LHCN-M2 (cell line): ENCODE data around the gene SLC25A39. TPM values are rescaled to one million over a fixed set of nuclear protein-coding genes. Genes with fewer than 3 reads are reported as not detected.

Experiments
- DNase-seq: peaks from one replicate; pipeline ENCODE4 v3.0.0-alpha.2; 2012; ENCODE audit warnings: low read depth
- total RNA-seq: library from RNA; depleted of rRNA; stranded (reverse); fragments of >200 nt; gene quantifications from 2 replicates; pipeline ENCODE4 v1.2.3, GENCODE V29; 2014

The SLC25A39 gene
- total RNA-seq, 1 experiment from 2014 or later: 113 TPM

- DNase-seq: no peak
Observed at GRCh38 chr17:44314524-44314868, 10.1 kb downstream of the SLC25A39 start.

DNA sequence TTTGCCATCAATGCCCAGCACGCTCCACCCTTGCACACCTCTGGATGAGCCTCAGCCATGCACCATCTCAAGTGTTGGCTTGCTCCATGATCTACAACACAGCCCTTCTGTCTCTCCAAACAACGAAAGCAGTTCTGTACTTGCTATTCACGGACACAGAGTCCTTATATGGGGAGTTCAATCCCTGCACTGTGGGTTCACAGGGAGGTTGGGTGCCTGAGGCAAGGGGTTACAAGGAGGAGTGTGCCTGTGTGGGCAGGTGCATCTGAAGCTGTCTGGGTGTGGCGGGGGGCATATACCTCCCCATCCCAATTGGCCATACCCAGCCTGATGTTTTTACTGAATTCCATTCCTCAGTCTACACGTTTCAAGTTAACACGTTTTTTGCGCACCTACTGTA is 10.6 kb downstream of the SLC25A39 start:
- no peak for DNase-seq

GRCh38 chr17:44312396-44313104 is 12.1 kb downstream of the SLC25A39 start:
- DNase-seq: no peak

DNA sequence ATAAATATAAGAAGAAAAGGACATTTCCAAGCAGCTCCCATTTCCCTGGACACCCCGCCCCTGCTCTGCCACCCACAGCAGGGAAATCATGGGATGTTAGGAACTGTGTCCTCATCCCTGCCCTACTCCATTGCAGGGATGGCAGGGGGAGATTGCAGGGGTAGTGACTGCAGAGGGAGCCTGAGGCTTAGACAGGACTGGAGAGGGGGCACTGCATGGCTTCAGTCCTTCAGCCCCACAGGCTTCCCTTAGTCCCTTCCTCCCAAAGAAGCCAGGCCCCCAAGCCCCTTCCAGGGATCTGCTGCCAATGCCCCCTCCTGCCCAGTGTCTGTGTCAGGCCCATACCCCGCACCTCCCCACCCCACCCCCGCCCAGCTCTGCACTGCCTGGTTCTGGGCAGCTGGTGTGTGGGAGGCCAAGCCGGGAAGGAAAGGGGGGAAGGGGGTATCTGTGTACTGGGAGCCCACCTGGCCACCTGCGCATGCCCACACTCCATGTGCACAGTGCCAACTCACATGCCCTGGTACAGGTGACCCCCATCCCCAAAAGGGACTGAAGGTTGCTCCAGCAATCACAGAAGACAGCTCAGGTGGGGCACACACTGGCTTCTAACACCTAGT is 13.0 kb downstream of the SLC25A39 start:
- DNase-seq: no peak

- peak; percentile 11 for DNase-seq
Observed at GRCh38 chr17:44310609-44311376, 13.8 kb downstream of the SLC25A39 start.

GRCh38 chr17:44310188-44310587 is 14.4 kb downstream of the SLC25A39 start:
- no peak for DNase-seq

DNA sequence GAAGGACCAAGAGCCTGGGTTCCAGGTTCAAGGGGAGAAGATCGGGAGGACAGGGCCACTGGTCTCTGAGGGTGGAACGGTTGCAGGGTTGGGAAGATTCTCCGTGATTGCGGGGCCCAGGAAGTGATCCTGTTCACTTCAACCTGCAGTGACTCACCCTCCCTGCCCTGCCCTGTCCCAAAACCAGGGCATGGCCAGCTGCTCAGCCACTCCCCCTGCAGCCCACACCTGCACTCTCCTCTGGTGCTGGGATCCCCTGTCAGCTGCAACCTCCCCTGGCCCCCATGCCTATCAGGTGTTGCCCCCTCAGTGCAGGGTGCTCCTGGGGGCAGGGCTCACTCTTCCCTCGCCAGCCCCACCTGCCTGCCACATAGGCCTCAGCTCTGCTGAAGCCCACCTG is 15.2 kb downstream of the SLC25A39 start:
- no peak for DNase-seq

DNA sequence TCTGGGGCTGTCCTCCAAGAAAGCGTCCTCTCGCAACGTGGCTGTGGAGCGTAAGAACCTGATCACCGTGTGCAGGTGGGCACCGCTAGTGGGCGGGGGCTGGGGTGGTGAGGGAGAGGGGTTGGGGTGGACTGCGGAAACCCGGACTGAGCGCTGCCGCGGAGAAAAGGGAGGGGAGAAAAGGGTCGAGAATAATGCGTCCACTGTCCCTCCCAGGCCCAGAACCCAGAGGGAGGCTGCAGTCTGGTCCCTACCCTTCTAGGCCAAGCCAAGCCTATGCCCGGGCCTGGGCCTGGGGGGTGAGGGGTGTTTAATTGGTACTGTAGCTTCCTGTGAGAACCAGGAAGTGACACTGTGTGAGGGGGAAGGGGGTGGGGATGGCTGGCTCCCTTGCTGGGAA is 15.8 kb downstream of the SLC25A39 start:
- no peak for DNase-seq

DNA sequence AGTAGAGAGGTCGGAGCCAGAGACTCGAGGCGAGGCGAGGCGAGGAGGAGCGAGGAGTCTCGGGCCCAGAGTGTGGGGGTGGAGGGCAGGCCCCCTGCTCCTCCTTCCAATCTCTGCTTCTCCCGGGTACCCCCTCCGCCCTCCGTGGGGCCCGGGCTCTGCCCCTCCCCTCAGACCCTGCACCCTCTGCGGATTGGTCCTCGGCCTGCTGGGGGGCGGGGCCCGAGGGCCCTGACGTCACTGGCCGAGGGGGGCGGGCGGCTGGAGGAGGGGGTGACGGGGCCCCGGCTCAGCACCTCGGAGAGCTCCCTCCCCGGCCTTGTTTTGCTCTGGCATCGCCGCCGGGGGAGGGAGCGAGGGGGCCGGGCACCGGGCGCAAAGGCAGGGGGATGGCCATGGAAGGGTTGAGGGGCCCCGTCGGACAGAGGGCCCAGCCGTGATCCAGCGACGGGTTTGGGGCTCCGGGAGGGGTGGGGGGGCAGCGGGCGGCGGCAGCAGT is 16.3 kb downstream of the SLC25A39 start, which contains the start of gene RUNDC3A:
TSS of gene RUNDC3A (plus strand) at position 282 of the 499 bp plus-strand sequence. CDS start 232 bp downstream, outside the sequence.
- DNase-seq: peak; percentile 73

- DNase-seq: peak; percentile 32
Observed at GRCh38 chr17:44307387-44308186, 17.0 kb downstream of the SLC25A39 start.

DNA sequence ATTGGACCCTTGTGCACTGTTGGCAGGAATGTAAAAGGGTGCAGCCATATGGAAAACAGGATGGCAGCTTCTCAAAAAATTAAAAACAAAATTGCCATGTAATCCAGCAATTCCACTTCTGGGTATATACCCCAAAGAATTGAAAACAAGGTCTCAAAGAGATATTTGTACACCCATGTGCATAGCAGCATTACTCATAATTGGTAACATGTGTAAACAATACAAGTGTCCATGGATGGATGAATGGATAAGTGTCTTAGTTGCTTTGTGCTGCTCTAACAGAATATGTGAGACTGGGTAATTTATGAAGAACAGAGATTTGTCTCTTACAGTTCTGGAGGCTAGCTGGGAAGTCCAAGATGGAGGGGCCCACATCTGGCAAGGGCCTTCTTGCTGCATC is 20.0 kb downstream of the SLC25A39 start:
- no peak for DNase-seq

DNA sequence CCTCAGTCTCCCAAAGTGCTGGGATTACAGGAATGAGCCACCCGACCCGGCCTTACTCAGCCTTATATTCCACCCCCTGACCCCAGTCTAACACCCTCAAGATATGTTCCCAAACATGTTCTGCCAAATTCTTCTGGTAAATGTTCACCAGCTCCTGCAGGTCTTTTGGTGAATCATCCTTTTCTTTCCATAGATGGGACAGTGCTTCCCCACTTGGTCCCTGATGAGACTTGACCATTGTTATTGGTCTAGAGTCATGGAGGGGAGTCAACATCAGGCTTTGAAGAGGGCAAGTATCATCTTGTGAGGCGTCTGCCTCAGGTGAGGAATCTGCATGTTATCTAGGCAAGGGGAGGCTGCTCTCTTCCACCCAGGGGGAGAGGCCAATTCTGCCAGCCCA is 26.6 kb downstream of the SLC25A39 start:
- no peak for DNase-seq

DNA sequence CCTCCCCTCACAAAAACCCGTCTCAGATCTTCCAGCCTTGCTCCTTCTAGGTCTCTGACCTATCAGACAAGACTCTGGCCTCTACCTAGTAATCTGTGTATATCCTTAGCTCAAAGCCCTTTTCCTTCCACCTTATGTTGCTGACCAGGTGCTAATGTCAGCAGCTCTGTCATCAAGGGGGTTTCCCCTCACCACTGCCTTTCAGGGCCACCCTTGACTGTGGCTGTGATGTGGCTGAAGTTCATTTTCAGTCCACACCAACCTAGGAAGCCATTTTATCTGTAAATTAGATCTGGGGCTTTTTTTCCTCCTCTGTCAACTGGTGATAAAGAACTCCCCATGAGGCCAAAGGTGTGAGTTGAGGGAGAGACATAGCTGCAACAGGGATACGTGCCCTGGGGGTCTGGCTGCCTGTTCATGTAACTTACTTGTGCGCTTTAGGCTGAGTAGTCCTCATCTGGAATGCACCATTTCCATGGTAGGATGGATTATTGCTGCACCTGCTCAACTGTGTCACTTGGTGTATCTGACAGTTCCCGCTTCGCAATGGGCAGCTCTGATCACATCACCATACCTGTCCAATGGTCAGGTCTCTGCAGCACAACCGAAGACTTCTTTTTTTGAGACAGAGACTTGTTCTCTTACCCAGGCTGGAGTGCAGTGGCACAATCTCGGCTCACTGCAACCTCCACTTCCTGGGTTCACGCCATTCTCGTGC is 31.0 kb downstream of the SLC25A39 start:
- DNase-seq: no peak

DNA sequence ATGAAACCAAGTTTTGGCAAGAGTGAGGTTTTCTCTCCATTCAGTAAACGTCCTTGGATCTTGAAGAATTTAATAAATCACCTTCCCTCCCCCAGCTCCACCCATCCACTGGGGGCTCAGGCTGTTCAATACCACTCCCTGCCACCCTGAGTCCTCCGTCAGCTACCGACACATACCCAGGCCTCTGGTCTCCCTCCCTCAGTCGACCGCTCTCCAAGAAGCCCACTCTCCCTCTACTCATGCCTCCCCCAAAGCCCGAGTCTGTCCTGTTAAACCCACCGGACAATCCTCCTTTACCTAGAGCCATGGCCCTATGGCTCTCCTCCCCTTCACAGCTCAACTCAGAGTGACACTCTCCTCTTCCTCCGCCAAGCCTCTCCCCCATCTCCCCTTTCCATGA is 37.0 kb downstream of the SLC25A39 start:
- DNase-seq: no peak

DNA sequence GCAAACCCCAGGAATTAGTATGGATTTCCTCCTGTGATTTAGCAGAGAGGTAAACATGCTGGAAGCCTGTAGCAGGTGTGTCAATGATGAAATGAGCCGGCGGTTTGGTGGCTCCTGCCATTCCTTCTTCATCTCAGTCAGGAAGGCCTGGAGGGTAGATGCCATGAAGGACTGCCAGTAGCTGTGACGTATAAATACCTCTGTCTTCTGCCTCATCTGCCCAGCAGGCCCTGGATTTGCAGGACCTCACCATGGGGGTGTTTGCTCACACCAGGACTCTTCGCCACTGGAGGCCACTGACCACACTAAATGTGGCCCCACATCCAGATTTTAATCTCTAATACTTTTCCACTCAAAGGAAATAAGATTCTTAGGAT is 40.6 kb downstream of the SLC25A39 start:
- DNase-seq: no peak

- DNase-seq: no peak
Observed at GRCh38 chr17:44283344-44284023, 41.1 kb downstream of the SLC25A39 start.

DNA sequence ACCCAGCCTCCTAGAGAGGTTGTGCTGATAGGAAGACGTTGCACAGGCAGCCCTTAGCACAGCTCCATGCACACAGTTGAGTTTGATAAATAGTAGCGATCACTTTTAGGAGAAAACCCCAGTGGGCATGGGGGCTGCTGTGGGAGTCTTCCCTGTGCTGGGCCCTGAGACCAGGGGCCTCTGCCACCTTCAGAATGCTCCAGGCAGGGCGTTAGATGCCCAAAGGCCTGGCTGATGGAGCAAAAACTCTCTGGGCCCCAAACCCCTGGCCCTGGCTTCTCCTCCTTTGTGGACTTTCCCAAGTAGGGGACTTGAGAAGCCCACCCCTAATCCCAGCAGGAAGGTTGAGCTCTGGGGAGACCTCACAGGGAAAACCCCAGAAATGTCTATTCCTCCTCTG is 42.4 kb downstream of the SLC25A39 start:
- DNase-seq: no peak

- DNase-seq: no peak
Observed at GRCh38 chr17:44281570-44281969, 43.1 kb downstream of the SLC25A39 start.

GRCh38 chr17:44280392-44280937 is 44.2 kb downstream of the SLC25A39 start:
- DNase-seq: no peak
